NOMO-1 treated with dmso at 0.1 percent for 144 hours (cell line): Measurements from ENCODE around the gene LMOD2.

Experiments used
- DNase-seq: peaks from one replicate; lab custom pipeline; 2025; ENCODE audit not compliant: unreplicated experiment; lab: John Stamatoyannopoulos, UW

The LMOD2 gene

GRCh38 chr7:123712619-123713018 lies 57.0 kb downstream of the LMOD2 start:
- no peak for DNase-seq
